ENCODE results near the gene VDAC2.

The VDAC2 gene

DNA sequence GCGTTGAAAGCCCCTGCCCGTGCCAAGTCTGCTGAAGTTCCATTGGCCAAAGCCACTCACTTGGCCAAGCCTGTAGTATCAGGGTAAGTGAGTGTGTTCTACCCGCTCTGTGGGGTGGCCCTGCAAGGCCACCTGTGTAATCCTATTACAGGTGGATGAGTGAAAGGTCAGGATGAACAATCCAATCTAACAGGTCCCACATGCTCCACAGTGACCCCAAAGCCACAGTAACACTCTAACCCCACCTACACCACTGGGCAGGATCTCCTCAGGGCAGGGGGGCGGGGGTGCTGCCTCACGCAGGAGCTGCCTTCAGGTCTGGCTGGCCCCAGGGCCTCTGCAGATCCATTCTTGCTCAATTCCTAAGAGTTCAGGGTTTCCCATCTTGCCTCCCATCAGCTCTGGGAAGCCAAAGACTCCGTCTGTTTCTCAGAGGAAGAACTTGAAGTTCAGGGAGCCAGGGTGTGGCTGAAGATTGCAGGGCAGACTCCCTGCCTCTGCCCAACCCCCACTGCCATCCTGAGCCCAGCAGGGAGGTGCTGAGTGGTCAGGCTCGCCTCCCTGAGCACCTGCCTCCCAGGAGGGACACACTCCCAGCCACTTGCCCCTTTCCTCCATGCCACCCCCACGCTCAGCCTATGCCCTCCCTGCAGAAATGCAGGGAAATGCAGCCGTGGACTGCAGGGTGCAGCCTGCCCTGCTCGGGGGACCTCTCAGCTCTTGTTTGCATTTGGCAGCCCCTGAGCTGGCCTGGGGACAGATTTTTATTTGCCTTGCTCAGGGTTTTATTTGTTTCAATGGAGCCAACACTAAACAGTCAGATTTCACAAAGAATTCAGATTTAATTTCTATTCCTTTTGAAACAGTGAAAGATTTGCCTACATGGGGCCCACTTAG lies 35.0 kb downstream of the VDAC2 start:
- H3K9me3 Mint-ChIP-seq (ENCODE audit: low read depth): no peaks in the 10 kb centered on the region
- no peak overlapping the region for H3K4me3 Mint-ChIP-seq
- no peaks in the 10 kb centered on the region for H3K4me1 Mint-ChIP-seq (ENCODE audit: low read depth)
- H3K36me3 Mint-ChIP-seq: no peaks in the 10 kb centered on the region
- H3K27me3 Mint-ChIP-seq: no peaks in the 10 kb centered on the region
- no peak overlapping the region for H3K27ac Mint-ChIP-seq

DNA sequence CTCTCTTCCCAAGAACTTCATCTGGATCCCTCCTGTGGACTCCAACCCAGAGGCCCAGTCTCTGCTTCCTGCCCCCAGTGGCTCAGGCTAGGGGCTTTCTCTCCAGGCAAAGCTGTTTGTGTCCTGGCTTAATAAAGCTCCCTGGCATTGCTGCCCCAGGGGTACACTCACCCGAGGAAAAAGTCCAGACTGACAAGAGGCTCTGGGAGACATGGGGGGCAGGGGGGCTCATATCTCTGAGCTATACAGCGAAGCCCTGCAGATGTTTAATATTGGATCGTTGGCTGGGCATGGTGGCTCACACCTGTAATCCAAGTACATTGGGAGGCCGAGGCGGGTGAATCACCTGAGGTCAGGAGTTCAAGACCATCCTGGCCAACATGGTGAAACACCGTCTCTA lies 35.9 kb downstream of the VDAC2 start:
- Mint-ChIP-seq H3K4me3 (no peak overlapping the region), H3K27ac (no peak overlapping the region), H3K36me3 (no peaks in the 10 kb centered on the region), H3K27me3 (no peaks in the 10 kb centered on the region), H3K9me3 (ENCODE audit: low read depth) (no peaks in the 10 kb centered on the region), H3K4me1 (ENCODE audit: low read depth) (no peaks in the 10 kb centered on the region)

DNA sequence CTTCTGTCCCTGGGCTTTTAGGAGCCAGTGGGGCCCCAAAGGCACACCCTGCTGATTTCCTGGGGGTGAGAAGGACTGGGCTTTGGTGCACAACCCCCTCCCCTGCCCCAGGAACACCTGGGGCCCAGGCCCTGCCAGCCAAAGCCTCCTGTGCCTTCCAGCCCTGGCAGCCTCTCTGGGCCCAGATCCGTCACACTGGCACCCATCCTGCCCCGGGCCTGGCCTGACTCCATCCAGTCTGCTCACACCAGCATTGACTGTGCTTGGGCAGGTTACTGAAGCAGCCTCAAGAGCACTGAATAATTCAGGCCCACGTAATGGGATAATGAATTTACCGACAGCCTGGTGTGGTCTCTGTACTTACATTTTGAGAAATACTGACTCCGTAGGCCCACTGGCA lies 37.2 kb downstream of the VDAC2 start:
- Mint-ChIP-seq H3K36me3 (peaks cover 5% of the 10 kb centered on the region), H3K27ac (no peak overlapping the region), H3K27me3 (peaks cover 1% of the 10 kb centered on the region), H3K4me3 (no peak overlapping the region), H3K4me1 (ENCODE audit: low read depth) (no peaks in the 10 kb centered on the region), H3K9me3 (ENCODE audit: low read depth) (no peaks in the 10 kb centered on the region)

DNA sequence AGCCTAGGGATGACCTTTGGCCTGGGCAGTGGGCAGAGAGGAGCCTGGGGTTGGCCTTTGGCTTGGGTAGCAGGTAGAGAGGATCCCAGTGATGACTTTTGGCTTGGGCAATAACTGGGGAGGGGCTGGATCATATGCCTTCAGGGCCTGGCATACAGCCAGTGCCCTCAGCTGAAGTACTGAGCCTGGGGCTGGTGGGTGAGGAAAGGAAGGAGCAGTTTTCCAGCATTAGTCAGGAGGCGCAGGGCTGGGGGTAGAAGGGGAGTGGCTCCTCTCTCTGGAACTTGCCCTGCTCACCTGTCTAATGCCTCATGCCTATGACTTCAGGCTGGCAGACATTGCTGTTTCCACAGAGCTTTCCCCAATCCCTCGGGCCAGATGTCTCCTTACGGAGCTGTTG lies 40.3 kb downstream of the VDAC2 start:
- no peak overlapping the region for H3K4me3 Mint-ChIP-seq
- H3K9me3 Mint-ChIP-seq (ENCODE audit: low read depth): peaks cover 12% of the 10 kb centered on the region
- no peak overlapping the region for H3K27ac Mint-ChIP-seq
- H3K27me3 Mint-ChIP-seq: peaks cover 1% of the 10 kb centered on the region
- H3K4me1 Mint-ChIP-seq (ENCODE audit: low read depth): no peaks in the 10 kb centered on the region
- H3K36me3 Mint-ChIP-seq: peaks cover 15% of the 10 kb centered on the region

DNA sequence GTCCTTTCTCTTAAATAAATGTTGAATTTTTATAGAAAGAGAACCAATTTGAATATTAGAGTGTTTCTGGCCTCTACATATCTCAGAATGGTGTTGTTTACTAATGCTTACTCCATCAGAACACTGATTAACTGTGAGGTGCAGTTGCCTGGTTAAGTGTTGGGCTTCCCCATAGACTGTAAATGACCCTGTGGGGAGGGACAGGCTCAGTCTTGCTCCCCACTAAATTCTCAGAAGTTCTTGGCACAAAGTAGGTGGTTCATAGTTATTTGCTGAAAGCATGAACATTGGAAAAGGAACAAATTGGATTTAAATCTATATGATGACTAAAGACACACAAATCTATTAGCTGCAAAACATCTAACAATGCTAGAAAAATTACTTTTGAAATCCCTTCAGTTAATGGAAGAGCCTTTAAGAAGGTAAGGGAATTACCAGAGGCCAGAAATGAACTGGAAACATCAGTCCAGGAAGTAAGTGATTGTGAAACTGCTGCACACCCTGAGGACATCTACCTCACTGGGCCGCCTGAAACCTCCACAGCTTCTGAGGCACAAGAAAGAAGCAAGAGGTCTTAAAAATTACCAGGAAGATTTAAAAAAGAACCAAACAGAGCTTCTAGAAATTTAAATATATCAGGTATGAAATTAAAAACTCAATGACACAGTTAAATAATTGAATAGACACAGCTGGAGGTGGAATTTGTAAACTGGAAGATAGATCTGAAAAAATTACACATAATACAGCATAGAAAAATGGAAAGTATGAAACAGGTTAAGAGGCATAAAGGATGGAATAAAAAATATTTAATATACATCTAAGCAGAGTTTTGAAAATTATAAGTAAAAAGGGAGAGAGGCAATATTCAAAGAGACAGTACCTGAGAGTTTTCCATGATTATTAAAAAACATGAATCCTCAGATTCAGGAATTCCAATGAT lies 43.0 kb downstream of the VDAC2 start:
- H3K36me3 Mint-ChIP-seq: peaks cover 15% of the 10 kb centered on the region
- H3K4me3 Mint-ChIP-seq: no peak overlapping the region
- peaks cover 12% of the 10 kb centered on the region for H3K9me3 Mint-ChIP-seq (ENCODE audit: low read depth)
- H3K27me3 Mint-ChIP-seq: peaks cover 1% of the 10 kb centered on the region
- no peak overlapping the region for H3K27ac Mint-ChIP-seq
- no peaks in the 10 kb centered on the region for H3K4me1 Mint-ChIP-seq (ENCODE audit: low read depth)

DNA sequence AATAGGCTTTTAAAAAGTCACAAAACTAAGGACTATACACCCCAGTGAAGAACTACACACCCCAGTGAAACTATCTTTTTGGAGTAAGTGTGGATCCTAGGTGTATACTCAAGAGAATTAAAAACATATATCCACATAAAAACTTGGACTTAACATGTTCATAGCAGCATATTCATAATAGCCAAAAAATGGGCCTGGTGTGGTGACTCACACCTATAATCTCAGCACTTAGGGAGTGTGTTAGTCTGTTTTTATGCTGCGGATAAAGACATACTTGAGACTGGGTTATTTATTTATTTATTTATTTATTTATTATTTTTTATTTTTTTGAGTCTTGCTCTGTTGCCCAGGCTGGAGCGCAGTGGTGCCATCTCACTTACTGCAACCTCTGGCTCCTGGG lies 44.1 kb downstream of the VDAC2 start:
- peaks cover 1% of the 10 kb centered on the region for H3K27me3 Mint-ChIP-seq
- peaks cover 15% of the 10 kb centered on the region for H3K36me3 Mint-ChIP-seq
- H3K9me3 Mint-ChIP-seq (ENCODE audit: low read depth): peaks cover 12% of the 10 kb centered on the region
- H3K27ac Mint-ChIP-seq: no peak overlapping the region
- no peak overlapping the region for H3K4me3 Mint-ChIP-seq
- no peaks in the 10 kb centered on the region for H3K4me1 Mint-ChIP-seq (ENCODE audit: low read depth)

DNA sequence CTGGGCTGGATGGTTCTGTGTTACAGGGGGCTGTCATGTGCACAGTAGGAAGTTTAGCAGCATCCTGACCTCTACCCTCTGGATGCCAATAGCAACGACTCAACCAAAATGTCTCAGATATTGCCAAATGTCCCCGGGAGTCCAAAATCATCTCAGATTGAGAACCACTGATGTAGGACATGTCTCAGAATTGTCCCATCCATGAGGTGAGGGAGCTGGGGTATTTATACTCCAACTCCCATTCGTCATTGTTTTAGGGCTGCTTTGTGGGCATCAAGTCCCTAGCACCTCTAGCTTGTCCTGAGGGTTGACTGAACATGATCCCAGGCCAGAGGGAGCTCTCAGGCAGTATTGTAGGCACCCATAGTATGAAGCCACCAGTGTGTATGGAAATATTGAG lies 50.4 kb downstream of the VDAC2 start:
- Mint-ChIP-seq H3K4me1 (ENCODE audit: low read depth) (no peaks in the 10 kb centered on the region), H3K9me3 (ENCODE audit: low read depth) (no peaks in the 10 kb centered on the region), H3K4me3 (no peak overlapping the region), H3K27ac (no peak overlapping the region), H3K27me3 (no peaks in the 10 kb centered on the region), H3K36me3 (no peaks in the 10 kb centered on the region)

DNA sequence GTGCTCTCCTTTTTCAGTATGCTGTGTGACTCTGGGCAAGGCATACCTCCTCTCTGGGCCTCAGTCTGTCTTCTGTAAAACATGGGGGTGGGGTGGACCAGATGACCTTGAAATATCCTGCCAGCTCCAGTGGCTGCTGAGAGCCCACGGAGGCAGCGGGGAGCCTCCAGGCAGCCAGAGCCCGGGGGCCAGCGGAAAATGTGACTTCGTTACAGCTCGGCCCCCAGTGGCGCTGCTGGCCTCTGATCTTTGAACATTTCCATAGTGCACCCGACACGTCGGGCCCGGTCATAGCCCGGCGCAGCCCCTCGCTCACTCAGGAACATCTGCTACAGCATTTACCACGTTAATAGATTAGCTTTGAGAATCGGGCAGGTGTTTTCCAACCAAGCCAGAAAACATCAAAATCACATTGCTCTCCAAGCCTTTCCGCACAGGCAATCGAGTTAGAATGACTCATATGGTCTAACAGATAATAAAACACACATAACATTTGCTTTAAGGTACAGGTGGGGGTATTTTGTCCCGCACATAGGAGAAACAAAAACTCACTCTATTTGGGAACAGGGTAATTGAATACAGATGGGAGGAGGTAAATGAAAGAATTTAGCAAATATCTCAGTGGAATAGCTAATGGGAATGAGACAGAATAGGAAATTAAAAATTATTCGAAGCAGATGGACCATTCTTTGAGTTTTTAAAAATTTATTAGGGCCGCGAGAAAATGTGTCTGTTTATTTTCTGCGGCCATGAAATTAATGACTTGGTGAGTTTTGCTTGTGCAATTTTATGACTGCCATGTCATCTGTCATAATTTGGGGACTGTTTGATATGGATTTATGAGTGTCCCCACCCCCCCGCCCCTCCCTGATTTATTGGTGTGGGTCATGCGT lies 51.5 kb downstream of the VDAC2 start:
- H3K36me3 Mint-ChIP-seq: no peaks in the 10 kb centered on the region
- no peak overlapping the region for H3K4me3 Mint-ChIP-seq
- H3K4me1 Mint-ChIP-seq (ENCODE audit: low read depth): no peaks in the 10 kb centered on the region
- no peak overlapping the region for H3K27ac Mint-ChIP-seq
- H3K27me3 Mint-ChIP-seq: no peaks in the 10 kb centered on the region
- no peaks in the 10 kb centered on the region for H3K9me3 Mint-ChIP-seq (ENCODE audit: low read depth)

DNA sequence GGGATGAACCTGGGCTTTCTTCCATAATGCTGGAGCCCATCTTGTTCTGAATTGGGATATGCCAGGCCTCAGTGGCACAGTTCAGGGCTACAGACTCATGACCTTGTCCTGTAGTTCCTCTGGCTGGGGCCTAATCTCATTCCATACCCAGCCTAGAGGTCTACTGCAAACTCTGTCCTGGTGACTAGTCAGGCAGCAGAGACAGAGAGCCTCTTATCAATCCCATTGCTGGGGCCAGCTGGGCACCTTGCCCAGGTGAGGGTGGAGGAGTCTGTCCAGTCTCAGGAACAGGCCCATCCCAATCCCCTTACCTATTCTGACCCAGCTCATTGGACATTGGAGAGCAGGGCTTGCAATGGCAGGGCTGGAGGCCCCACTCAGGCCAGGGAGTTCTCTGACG lies 53.2 kb downstream of the VDAC2 start:
- Mint-ChIP-seq H3K36me3 (no peaks in the 10 kb centered on the region), H3K27me3 (no peaks in the 10 kb centered on the region), H3K4me3 (no peak overlapping the region), H3K27ac (no peak overlapping the region), H3K9me3 (ENCODE audit: low read depth) (no peaks in the 10 kb centered on the region), H3K4me1 (ENCODE audit: low read depth) (no peaks in the 10 kb centered on the region)

DNA sequence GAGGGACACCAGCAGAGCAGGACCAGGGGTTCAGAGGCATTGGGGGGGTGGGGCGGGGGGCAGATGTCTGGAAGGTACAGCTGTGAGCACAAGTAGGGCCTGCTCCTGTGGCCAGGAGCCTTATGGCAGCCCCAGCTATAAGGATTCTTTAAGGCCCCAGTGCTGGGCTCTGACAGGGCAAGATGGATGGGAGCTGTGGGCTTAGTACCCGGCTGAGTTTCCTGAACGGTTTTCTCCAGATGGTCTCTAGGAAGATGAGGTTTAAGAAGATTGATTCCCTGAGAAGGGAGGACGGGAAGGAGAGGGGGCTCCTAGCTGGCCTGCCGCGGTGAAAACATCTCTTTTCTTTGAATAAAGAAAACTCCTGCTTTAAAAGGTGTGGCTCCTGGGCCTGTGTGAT lies 55.3 kb downstream of the VDAC2 start:
- Mint-ChIP-seq H3K27ac (no peak overlapping the region), H3K36me3 (no peaks in the 10 kb centered on the region), H3K27me3 (no peaks in the 10 kb centered on the region), H3K4me1 (ENCODE audit: low read depth) (no peaks in the 10 kb centered on the region), H3K9me3 (ENCODE audit: low read depth) (no peaks in the 10 kb centered on the region), H3K4me3 (no peak overlapping the region)

DNA sequence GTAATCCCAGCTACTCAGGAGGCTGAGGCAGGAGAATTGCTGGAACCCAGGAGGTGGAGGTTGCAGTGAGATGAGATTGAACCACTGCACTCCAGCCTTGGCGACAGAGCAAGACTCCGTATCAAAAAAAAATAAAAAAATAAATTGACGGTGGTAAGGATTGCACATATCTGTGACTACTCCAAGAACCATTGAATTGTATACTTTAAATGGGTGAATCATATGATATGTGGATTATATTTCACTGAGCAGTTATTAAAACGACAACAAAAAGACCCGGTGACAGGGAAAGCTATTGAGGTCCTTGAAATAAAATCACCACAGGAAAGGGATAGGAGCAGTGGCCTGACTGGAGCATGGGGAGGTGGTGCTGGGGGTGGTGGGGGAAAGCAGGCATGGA lies 56.3 kb downstream of the VDAC2 start:
- H3K36me3 Mint-ChIP-seq: no peaks in the 10 kb centered on the region
- H3K27me3 Mint-ChIP-seq: no peaks in the 10 kb centered on the region
- no peaks in the 10 kb centered on the region for H3K4me1 Mint-ChIP-seq (ENCODE audit: low read depth)
- H3K9me3 Mint-ChIP-seq (ENCODE audit: low read depth): no peaks in the 10 kb centered on the region
- no peak overlapping the region for H3K27ac Mint-ChIP-seq
- H3K4me3 Mint-ChIP-seq: no peak overlapping the region

DNA sequence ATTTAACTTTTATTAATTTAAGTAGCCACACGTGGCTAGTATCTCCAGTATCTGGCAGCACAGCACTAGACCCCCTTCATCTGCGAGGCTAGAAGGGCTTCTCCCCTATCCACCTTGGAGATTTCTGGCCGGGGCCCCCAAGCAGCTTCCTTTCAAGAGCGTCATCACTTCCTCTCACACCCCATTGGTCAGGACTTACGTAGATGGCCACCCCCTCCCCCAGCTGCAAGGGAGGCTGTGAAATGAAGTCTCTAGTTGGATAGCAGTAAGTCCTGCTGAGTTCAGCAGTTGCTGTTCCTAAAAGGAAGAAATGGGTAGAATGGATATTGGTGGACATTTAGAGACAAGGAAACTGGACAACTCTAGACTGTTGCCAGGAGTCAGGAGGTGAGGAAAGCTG lies 59.0 kb downstream of the VDAC2 start:
- Mint-ChIP-seq H3K9me3 (ENCODE audit: low read depth) (no peaks in the 10 kb centered on the region), H3K4me3 (no peak overlapping the region), H3K36me3 (no peaks in the 10 kb centered on the region), H3K4me1 (ENCODE audit: low read depth) (no peaks in the 10 kb centered on the region), H3K27me3 (peaks cover 2% of the 10 kb centered on the region), H3K27ac (no peak overlapping the region)

DNA sequence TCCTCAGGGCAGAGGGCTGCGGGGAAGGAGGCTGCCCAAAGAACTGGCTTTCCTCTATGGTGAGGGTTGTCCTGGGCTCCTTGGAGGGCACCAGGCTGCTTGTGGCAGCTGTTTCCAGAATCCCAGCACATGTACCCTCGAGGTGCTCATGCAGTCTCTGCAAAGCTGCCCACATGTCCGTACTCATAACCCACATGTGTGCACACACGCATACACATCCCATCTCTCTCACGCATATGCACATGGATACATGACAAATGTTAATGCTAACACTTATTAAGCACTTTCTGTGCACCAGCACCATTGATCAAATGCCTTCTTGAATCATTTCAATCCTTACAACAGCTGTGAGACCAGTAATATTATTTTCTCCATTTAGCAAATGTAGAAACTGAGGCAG lies 61.5 kb downstream of the VDAC2 start:
- no peaks in the 10 kb centered on the region for H3K4me1 Mint-ChIP-seq (ENCODE audit: low read depth)
- H3K4me3 Mint-ChIP-seq: no peak overlapping the region
- no peaks in the 10 kb centered on the region for H3K9me3 Mint-ChIP-seq (ENCODE audit: low read depth)
- no peaks in the 10 kb centered on the region for H3K36me3 Mint-ChIP-seq
- peaks cover 3% of the 10 kb centered on the region for H3K27me3 Mint-ChIP-seq
- H3K27ac Mint-ChIP-seq: no peak overlapping the region

DNA sequence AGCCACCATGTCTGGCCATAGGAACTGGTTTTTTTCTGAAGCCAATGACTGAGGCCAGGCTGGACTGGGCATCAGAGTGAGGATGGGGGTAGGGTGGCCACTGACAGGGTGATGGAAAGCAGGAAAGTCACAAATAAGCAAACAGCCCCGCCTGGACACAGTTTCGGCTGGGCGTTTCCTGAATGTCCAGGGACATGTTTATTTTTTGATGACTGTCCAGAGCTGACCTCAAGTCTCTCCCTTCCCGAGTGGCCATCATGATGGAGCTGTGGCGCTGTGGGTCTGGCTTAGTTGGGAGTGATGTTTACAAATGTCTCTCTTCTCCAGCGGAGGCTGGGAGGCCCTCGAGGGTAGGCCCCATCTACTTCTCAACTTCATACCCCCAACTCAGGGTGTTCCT lies 62.3 kb downstream of the VDAC2 start:
- Mint-ChIP-seq H3K4me3 (no peak overlapping the region), H3K27me3 (peaks cover 3% of the 10 kb centered on the region), H3K4me1 (ENCODE audit: low read depth) (no peaks in the 10 kb centered on the region), H3K9me3 (ENCODE audit: low read depth) (no peaks in the 10 kb centered on the region), H3K27ac (no peak overlapping the region), H3K36me3 (no peaks in the 10 kb centered on the region)
